HepG2 (cell line): Measurements from ENCODE around the gene RAD51D. TPM values are rescaled to one million over a fixed set of nuclear protein-coding genes. Genes with fewer than 3 reads are reported as not detected.
A peak's percentile ranks its signal among the peaks of the same experiment; 100 is the strongest.

Experiments used
- JDP2 ChIP-seq: sonication (generic); formaldehyde crosslinking; IDR thresholded peaks from 2 replicates; pipeline ENCODE4 v1.8.1; 2022; ENCODE audit warnings: missing genetic modification reagents, borderline replicate concordance
- NFIB ChIP-seq: sonication (generic); formaldehyde crosslinking; IDR thresholded peaks from 2 replicates; pipeline ENCODE4 v1.9.0; 2021; ENCODE audit warnings: missing genetic modification reagents, mild to moderate bottlenecking, borderline replicate concordance
- PCBP1 ChIP-seq: fragments of 200-400 bp; formaldehyde crosslinking; IDR thresholded peaks from 2 replicates; pipeline ENCODE4 v1.6.1; 2017; ENCODE audit warnings: mild to moderate bottlenecking, low read depth, low read length, borderline replicate concordance
- PHF20 ChIP-seq: sonication (generic); formaldehyde crosslinking; IDR thresholded peaks from 2 replicates; pipeline ENCODE4 v1.5.0; 2020; ENCODE audit warnings: mild to moderate bottlenecking, missing genetic modification reagents
- SYNCRIP ChIP-seq: fragments of 200-400 bp; formaldehyde crosslinking; IDR thresholded peaks from 2 replicates; pipeline ENCODE4 v1.6.1; 2018; ENCODE audit warnings: mild to moderate bottlenecking, low read depth, low read length; ENCODE audit not compliant: insufficient read depth
- ZNF549 ChIP-seq: sonication (generic); formaldehyde crosslinking; IDR thresholded peaks from 2 replicates; pipeline ENCODE4 v1.5.0; 2020; ENCODE audit warnings: missing genetic modification reagents
- polyA plus RNA-seq, 8 experiments: library from polyadenylated mRNA; depleted of rRNA in 3 of 8; stranded (reverse) in 7 of 8; unstranded in 1 of 8; fragments of >200 nt; fragmentation: Illumina TruSeq in 4 of 8; extraction: Trizol in 4 of 8; gene quantifications; 2 replicates each; pipeline versions ENCODE4 v1.2.1 to v1.2.3, GENCODE V29; 2011 to 2016; ENCODE audit warnings: low read depth in 4 of 8, missing spikeins in 1 of 8, mixed read lengths in 1 of 8; ENCODE audit not compliant: insufficient read depth in 1 of 8
- total RNA-seq, 5 experiments: library from RNA; depleted of rRNA; stranded (reverse); fragments of >200 nt; fragmentation: Illumina TruSeq; extraction: Trizol; gene quantifications; 2 replicates each; pipeline ENCODE4 v1.2.3, GENCODE V29; 2016; ENCODE audit warnings: low read depth in 1 of 5
- TF ChIP-seq, protein P1 (sequence below): sonication (generic); formaldehyde crosslinking; IDR thresholded peaks from 2 replicates; pipeline ENCODE4 v1.5.0; 2020; ENCODE audit warnings: mild to moderate bottlenecking, missing genetic modification reagents, borderline replicate concordance
- TF ChIP-seq, protein P2 (sequence below): sonication (generic); formaldehyde crosslinking; IDR thresholded peaks from 2 replicates; pipeline ENCODE4 v1.9.0; 2022; ENCODE audit warnings: missing genetic modification reagents, mild to moderate bottlenecking, borderline replicate concordance
- TF ChIP-seq, protein P3 (sequence below): sonication (generic); formaldehyde crosslinking; IDR thresholded peaks from 2 replicates; pipeline ENCODE4 v1.4.0; 2020; ENCODE audit warnings: missing genetic modification reagents, borderline replicate concordance
- TF ChIP-seq, protein P4 (sequence below): sonication (generic); formaldehyde crosslinking; IDR thresholded peaks from 2 replicates; pipeline ENCODE4 v1.8.0; 2022; ENCODE audit warnings: mild to moderate bottlenecking, missing genetic modification reagents; ENCODE audit not compliant: insufficient replicate concordance
- TF ChIP-seq, protein P5 (sequence below): IDR thresholded peaks from 2 replicates; pipeline ENCODE4 v1.6.1; 2016; ENCODE audit warnings: mild to moderate bottlenecking

RAD51D gene
- total and polyA plus RNA-seq, 2 of the 13 experiments (the other 11 are each of a cell fraction or from before 2014, with no cell fraction given): 6.7 to 13.1 TPM

DNA sequence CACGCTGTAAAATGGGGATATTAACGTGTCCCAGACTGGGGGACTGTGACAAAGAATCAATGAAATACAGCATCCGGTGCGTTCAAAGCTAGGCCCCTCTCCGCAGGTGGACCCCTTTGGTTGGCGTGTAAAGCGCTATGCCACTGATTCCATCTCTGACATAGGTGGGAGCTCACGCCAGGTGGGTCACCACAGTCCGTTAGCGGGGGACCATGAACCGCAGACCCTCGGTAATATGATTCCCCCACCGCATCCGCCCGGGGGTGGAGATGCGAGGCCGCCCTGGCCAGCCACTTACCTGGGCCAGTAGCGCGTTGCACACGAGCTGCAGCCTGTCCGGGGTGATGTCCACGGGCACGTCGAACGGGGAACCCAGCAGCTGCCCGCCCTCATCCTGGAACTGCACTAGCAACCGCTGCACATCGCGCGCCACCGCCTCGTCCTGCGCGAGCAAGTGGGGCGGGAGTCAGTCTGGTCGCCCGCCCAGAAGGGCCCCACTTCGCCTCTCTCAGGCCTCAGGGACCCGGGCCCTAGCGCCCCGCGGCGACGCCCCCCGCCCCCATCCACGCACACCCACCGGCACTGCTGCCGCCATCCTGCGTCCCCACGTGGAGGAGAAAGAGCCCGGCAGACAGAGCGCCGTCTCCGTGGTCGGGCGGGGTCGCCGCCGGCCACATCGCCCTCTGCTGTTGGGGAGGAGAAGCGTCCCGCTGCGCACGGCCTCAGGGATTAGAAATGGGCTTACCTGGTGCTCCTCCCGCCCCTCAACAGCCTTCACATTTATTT lies 22.2 kb upstream of the RAD51D start, which contains the start of gene NLE1 (continued):
- TF ChIP-seq, protein P1, sequence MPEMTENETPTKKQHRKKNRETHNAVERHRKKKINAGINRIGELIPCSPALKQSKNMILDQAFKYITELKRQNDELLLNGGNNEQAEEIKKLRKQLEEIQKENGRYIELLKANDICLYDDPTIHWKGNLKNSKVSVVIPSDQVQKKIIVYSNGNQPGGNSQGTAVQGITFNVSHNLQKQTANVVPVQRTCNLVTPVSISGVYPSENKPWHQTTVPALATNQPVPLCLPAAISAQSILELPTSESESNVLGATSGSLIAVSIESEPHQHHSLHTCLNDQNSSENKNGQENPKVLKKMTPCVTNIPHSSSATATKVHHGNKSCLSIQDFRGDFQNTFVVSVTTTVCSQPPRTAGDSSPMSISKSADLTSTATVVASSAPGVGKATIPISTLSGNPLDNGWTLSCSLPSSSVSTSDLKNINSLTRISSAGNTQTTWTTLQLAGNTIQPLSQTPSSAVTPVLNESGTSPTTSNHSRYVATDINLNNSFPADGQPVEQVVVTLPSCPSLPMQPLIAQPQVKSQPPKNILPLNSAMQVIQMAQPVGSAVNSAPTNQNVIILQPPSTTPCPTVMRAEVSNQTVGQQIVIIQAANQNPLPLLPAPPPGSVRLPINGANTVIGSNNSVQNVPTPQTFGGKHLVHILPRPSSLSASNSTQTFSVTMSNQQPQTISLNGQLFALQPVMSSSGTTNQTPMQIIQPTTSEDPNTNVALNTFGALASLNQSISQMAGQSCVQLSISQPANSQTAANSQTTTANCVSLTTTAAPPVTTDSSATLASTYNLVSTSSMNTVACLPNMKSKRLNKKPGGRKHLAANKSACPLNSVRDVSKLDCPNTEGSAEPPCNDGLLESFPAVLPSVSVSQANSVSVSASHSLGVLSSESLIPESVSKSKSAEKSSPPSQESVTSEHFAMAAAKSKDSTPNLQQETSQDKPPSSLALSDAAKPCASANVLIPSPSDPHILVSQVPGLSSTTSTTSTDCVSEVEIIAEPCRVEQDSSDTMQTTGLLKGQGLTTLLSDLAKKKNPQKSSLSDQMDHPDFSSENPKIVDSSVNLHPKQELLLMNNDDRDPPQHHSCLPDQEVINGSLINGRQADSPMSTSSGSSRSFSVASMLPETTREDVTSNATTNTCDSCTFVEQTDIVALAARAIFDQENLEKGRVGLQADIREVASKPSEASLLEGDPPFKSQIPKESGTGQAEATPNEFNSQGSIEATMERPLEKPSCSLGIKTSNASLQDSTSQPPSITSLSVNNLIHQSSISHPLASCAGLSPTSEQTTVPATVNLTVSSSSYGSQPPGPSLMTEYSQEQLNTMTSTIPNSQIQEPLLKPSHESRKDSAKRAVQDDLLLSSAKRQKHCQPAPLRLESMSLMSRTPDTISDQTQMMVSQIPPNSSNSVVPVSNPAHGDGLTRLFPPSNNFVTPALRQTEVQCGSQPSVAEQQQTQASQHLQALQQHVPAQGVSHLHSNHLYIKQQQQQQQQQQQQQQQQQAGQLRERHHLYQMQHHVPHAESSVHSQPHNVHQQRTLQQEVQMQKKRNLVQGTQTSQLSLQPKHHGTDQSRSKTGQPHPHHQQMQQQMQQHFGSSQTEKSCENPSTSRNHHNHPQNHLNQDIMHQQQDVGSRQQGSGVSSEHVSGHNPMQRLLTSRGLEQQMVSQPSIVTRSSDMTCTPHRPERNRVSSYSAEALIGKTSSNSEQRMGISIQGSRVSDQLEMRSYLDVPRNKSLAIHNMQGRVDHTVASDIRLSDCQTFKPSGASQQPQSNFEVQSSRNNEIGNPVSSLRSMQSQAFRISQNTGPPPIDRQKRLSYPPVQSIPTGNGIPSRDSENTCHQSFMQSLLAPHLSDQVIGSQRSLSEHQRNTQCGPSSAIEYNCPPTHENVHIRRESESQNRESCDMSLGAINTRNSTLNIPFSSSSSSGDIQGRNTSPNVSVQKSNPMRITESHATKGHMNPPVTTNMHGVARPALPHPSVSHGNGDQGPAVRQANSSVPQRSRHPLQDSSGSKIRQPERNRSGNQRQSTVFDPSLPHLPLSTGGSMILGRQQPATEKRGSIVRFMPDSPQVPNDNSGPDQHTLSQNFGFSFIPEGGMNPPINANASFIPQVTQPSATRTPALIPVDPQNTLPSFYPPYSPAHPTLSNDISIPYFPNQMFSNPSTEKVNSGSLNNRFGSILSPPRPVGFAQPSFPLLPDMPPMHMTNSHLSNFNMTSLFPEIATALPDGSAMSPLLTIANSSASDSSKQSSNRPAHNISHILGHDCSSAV (CRISPR knock-in tag): no peak
- TF ChIP-seq, protein P2, sequence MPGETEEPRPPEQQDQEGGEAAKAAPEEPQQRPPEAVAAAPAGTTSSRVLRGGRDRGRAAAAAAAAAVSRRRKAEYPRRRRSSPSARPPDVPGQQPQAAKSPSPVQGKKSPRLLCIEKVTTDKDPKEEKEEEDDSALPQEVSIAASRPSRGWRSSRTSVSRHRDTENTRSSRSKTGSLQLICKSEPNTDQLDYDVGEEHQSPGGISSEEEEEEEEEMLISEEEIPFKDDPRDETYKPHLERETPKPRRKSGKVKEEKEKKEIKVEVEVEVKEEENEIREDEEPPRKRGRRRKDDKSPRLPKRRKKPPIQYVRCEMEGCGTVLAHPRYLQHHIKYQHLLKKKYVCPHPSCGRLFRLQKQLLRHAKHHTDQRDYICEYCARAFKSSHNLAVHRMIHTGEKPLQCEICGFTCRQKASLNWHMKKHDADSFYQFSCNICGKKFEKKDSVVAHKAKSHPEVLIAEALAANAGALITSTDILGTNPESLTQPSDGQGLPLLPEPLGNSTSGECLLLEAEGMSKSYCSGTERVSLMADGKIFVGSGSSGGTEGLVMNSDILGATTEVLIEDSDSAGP (CRISPR knock-in tag): peak; percentile 91
- TF ChIP-seq, protein P3, sequence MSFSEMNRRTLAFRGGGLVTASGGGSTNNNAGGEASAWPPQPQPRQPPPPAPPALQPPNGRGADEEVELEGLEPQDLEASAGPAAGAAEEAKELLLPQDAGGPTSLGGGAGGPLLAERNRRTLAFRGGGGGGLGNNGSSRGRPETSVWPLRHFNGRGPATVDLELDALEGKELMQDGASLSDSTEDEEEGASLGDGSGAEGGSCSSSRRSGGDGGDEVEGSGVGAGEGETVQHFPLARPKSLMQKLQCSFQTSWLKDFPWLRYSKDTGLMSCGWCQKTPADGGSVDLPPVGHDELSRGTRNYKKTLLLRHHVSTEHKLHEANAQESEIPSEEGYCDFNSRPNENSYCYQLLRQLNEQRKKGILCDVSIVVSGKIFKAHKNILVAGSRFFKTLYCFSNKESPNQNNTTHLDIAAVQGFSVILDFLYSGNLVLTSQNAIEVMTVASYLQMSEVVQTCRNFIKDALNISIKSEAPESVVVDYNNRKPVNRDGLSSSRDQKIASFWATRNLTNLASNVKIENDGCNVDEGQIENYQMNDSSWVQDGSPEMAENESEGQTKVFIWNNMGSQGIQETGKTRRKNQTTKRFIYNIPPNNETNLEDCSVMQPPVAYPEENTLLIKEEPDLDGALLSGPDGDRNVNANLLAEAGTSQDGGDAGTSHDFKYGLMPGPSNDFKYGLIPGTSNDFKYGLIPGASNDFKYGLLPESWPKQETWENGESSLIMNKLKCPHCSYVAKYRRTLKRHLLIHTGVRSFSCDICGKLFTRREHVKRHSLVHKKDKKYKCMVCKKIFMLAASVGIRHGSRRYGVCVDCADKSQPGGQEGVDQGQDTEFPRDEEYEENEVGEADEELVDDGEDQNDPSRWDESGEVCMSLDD (CRISPR knock-in tag): no peak
- TF ChIP-seq ZNF549 (CRISPR knock-in tag): no peak
- peak; percentile 77 for TF ChIP-seq PHF20
- 0 out of 2 replicates have a peak, but pooled peaks have one; percentile 35 for TF ChIP-seq PCBP1
- peak; percentile 72; the same call in 1 of the 2 replicates for TF ChIP-seq JDP2 (CRISPR knock-in tag)
- TF ChIP-seq, protein P4, sequence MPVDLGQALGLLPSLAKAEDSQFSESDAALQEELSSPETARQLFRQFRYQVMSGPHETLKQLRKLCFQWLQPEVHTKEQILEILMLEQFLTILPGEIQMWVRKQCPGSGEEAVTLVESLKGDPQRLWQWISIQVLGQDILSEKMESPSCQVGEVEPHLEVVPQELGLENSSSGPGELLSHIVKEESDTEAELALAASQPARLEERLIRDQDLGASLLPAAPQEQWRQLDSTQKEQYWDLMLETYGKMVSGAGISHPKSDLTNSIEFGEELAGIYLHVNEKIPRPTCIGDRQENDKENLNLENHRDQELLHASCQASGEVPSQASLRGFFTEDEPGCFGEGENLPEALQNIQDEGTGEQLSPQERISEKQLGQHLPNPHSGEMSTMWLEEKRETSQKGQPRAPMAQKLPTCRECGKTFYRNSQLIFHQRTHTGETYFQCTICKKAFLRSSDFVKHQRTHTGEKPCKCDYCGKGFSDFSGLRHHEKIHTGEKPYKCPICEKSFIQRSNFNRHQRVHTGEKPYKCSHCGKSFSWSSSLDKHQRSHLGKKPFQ: peak; percentile 39
- TF ChIP-seq, protein P5, sequence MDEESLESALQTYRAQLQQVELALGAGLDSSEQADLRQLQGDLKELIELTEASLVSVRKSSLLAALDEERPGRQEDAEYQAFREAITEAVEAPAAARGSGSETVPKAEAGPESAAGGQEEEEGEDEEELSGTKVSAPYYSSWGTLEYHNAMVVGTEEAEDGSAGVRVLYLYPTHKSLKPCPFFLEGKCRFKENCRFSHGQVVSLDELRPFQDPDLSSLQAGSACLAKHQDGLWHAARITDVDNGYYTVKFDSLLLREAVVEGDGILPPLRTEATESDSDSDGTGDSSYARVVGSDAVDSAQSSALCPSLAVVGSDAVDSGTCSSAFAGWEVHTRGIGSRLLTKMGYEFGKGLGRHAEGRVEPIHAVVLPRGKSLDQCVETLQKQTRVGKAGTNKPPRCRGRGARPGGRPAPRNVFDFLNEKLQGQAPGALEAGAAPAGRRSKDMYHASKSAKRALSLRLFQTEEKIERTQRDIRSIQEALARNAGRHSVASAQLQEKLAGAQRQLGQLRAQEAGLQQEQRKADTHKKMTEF (CRISPR knock-in tag): peak; percentile 87
- no peak for TF ChIP-seq NFIB (CRISPR knock-in tag)
- TF ChIP-seq SYNCRIP: no peak
